ENCODE data around the gene UBE2J2. TPM values are rescaled to one million over a fixed set of nuclear protein-coding genes. Genes with fewer than 3 reads are reported as not detected.
A peak's percentile ranks its signal among the peaks of the same experiment; 100 is the strongest.

Gene UBE2J2
- polyA plus RNA-seq, 1 of the 3 experiments (the other 2 are of a cell fraction), result 47.5 TPM

DNA sequence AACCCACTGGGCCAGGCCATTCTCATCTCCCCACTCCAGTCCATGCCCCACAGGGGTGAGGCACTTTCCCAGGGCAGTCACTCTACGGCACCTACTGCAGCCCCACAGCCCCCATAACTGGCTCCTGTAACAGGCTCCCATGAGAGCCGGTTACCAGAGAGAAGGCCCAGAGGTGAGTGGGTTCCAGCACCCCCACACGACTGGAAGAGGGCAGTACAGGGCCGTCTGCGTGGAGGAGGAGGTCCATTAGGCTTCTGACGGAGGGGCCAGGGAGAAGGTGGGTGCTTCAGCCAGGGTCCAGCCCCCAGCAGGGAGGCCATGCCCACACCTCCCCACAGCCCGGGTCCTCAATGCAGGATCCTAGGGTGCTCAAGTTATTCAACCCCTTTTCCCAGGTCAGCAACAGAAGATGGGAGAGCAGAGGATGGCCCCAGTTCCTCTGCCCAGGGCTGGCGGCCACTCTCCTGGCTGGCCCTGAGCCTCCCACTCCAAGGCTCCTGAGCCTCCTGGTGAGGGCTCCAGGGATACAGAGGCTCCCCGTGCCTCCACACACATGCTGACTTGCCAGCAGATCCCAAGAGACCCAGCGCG is 32.5 kb upstream of the UBE2J2 start:
- peaks cover 13 to 50% of the 10 kb centered on the region in 2 experiments; a peak in 2 of 4 replicates for H3K4me1 ChIP-seq (ENCODE audit: control insufficient read depth in 1 of 2, insufficient read depth in 2 of 2, low read depth in 1 of 2, low read length in 1 of 2)
- no peak overlapping the region for H2AFZ ChIP-seq (ENCODE audit: low read depth)
- WGBS (ENCODE audit: low lambda C conversion rate), result 66% methylated on average over 6 of the region's 11 CpGs
- H3K27ac ChIP-seq (ENCODE audit: low read depth in 2 of 2, low read length in 1 of 2), result peak overlapping the region; percentile 39 to 97; a peak in 2 of 4 replicates
- H3K4me2 ChIP-seq, result peak overlapping the region; percentile 95
- H3K9ac ChIP-seq, result peak overlapping the region; percentile 14; the same call in 1 of the 2 replicates
- TF ChIP-seq, protein P1, sequence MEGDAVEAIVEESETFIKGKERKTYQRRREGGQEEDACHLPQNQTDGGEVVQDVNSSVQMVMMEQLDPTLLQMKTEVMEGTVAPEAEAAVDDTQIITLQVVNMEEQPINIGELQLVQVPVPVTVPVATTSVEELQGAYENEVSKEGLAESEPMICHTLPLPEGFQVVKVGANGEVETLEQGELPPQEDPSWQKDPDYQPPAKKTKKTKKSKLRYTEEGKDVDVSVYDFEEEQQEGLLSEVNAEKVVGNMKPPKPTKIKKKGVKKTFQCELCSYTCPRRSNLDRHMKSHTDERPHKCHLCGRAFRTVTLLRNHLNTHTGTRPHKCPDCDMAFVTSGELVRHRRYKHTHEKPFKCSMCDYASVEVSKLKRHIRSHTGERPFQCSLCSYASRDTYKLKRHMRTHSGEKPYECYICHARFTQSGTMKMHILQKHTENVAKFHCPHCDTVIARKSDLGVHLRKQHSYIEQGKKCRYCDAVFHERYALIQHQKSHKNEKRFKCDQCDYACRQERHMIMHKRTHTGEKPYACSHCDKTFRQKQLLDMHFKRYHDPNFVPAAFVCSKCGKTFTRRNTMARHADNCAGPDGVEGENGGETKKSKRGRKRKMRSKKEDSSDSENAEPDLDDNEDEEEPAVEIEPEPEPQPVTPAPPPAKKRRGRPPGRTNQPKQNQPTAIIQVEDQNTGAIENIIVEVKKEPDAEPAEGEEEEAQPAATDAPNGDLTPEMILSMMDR (IDR thresholded peaks at IDR 0.05), result peak; percentile 25; the same call in 1 of the 2 replicates
- TF ChIP-seq ELF1 (IDR thresholded peaks at IDR 0.05), result no peak
- peak; percentile 38; the same call in 1 of the 2 replicates for TF ChIP-seq RAD21 (IDR thresholded peaks at IDR 0.05; ENCODE audit: low read length)
- ChIA-PET POLR2A (interaction anchor here (1.5 kb wide), 1 partner anchor 69 kb away, joined by 4 read pairs; the partner anchor contains the start of gene AURKAIP1), CTCF (interaction anchor here (1.0 to 1.2 kb wide), 2 partner anchors 20 to 184 kb away, joined by 3 to 4 read pairs; no protein-coding TSS in a partner anchor)
- H3K9me3 ChIP-seq, result no peaks in the 10 kb centered on the region
- peaks cover 0 to 12% of the 10 kb centered on the region in 2 experiments for H3K36me3 ChIP-seq (replicated peaks in 1 of 2; ENCODE audit: control insufficient read depth in 1 of 2, insufficient read depth in 2 of 2, low read length in 1 of 2)
- peaks cover 15% of the 10 kb centered on the region; the same call in 1 of the 2 replicates for H4K20me1 ChIP-seq (ENCODE audit: insufficient read depth)
- peak; percentile 52 for DNase-seq
- no peaks in the 10 kb centered on the region for H3F3A ChIP-seq (replicated peaks; ENCODE audit: insufficient read depth)
- H3K79me2 ChIP-seq (ENCODE audit: insufficient read depth), result peaks cover 32% of the 10 kb centered on the region
- no peaks in the 10 kb centered on the region for H3K9me2 ChIP-seq
- peak overlapping the region; percentile 73 to 91 for H3K4me3 ChIP-seq (ENCODE audit: low read depth in 2 of 2, low read length in 1 of 2)
- H3K27me3 ChIP-seq (ENCODE audit: insufficient read depth), result no peaks in the 10 kb centered on the region

DNA sequence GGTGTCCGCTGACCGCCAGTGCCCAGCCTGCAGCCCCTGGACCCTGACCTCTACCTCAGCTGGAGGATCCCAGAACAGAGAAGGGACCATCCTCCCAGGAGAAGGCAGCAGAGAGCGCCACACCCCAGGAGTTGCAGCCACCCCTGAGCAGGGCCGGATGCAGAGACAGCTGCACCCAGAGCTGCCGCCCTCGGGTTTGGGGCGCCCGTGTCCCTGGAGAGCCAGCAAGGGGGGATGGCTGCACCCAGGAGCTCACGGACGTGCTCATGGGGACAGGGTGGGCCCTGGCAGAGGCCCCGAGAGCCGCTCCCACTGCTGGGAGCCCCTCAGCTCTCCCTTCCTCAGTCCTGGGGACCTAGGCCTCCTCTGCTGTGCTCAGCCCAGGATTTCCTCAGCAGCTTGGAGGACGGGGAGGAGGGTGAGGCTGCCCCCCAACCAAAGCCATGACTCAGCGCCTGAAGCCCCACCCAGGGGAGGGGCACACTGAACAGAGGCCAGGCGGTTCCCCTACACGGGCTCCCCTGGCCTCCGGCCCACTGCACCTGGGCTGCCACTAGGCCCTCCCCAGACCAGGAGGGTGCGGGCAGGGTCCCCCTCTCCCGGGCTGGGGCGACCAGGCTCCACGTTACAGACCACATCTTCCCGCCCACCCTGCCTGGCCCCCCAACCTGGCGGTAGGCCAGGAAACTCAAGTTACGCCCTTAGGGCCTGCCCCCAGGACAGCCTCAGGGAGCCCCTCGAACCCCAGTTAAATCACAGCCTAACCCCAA is 31.8 kb upstream of the UBE2J2 start:
- Histone ChIP-seq H3F3A (replicated peaks; ENCODE audit: insufficient read depth) (no peaks in the 10 kb centered on the region), H3K9me2 (no peaks in the 10 kb centered on the region), H3K4me3 (ENCODE audit: low read depth in 2 of 2, low read length in 1 of 2) (peak overlapping the region; percentile 73 to 91), H4K20me1 (ENCODE audit: insufficient read depth) (peaks cover 15% of the 10 kb centered on the region; the same call in 1 of the 2 replicates), H2AFZ (ENCODE audit: low read depth) (no peak overlapping the region), H3K9ac (peak overlapping the region; percentile 56; the same call in 1 of the 2 replicates), H3K9me3 (no peaks in the 10 kb centered on the region), H3K27me3 (ENCODE audit: insufficient read depth) (no peaks in the 10 kb centered on the region), H3K79me2 (ENCODE audit: insufficient read depth) (peaks cover 32% of the 10 kb centered on the region), H3K27ac (ENCODE audit: low read depth in 2 of 2, low read length in 1 of 2) (peak overlapping the region; percentile 68 to 97), H3K4me2 (peak overlapping the region; percentile 95), H3K36me3 (replicated peaks in 1 of 2; ENCODE audit: control insufficient read depth in 1 of 2, insufficient read depth in 2 of 2, low read length in 1 of 2) (peaks cover 0 to 7% of the 10 kb centered on the region in 2 experiments), H3K4me1 (ENCODE audit: control insufficient read depth in 1 of 2, insufficient read depth in 2 of 2, low read depth in 1 of 2, low read length in 1 of 2) (peaks cover 13 to 50% of the 10 kb centered on the region in 2 experiments; a peak in 2 of 4 replicates)
- WGBS (ENCODE audit: low lambda C conversion rate), result 93% methylated on average over 2 of the region's 25 CpGs
- POLR2A ChIA-PET, result interaction anchor here (0.6 to 1.5 kb wide), 2 partner anchors 14 to 70 kb away, joined by 3 to 4 read pairs; partner anchors contain the start of gene AURKAIP1
- CTCF ChIA-PET, result interaction anchor here (0.7 to 3.7 kb wide), 8 partner anchors 14 to 272 kb away, joined by 3 to 44 read pairs (median 3); no protein-coding TSS in a partner anchor
- TF ChIP-seq, protein P1 (IDR thresholded peaks at IDR 0.05), result no peak
- peak; percentile 53; the same call in 1 of the 2 replicates for TF ChIP-seq FOSL2 (IDR thresholded peaks at IDR 0.05; ENCODE audit: borderline replicate concordance, low read depth)
- no peak for TF ChIP-seq YY1 (IDR thresholded peaks at IDR 0.05; ENCODE audit: low read depth)
- DNase-seq, result no peak

Measured in SK-N-SH (cell line).